ENCODE results near the gene NUBP2.

The NUBP2 gene, protein sequence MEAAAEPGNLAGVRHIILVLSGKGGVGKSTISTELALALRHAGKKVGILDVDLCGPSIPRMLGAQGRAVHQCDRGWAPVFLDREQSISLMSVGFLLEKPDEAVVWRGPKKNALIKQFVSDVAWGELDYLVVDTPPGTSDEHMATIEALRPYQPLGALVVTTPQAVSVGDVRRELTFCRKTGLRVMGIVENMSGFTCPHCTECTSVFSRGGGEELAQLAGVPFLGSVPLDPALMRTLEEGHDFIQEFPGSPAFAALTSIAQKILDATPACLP
- total RNA-seq = 31.2 to 31.8 reads per million in 2 donors

GRCh38 chr16:1782408-1783264 lies at the start of gene NUBP2, which contains the start of gene SPSB3:
Gene NUBP2 (plus strand): TSS chr16:1782960. CDS start chr16:1783021, 61 bp downstream.
Gene SPSB3 (minus strand): TSS chr16:1782571. CDS start chr16:1781483, 1,088 bp downstream.
- peak; percentile 94 to 100 (median 98) for DNase-seq

DNA sequence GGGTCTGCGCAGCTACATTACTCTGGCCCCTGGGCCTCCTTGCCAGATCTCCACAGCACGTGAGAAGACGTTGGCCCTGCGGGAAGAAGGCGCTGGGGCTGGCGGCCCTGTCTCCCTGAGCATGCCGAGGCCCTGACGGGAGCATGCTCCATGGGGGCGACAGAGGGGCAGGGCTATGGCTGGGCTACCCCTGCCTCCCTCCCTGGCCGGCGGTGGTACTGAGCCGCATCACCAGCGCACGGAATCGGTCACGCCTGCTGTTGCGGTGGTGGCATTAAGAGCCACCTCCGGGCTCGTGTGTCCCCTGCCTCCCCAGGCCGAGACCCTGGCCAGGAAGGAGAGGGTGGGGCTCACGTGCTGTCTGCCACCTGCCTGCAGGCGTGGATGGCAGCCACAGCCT lies 48.6 kb upstream of the NUBP2 start:
- DNase-seq = no peak

GRCh38 chr16:1734816-1735215 lies 47.9 kb upstream of the NUBP2 start:
- no peak for DNase-seq

DNA sequence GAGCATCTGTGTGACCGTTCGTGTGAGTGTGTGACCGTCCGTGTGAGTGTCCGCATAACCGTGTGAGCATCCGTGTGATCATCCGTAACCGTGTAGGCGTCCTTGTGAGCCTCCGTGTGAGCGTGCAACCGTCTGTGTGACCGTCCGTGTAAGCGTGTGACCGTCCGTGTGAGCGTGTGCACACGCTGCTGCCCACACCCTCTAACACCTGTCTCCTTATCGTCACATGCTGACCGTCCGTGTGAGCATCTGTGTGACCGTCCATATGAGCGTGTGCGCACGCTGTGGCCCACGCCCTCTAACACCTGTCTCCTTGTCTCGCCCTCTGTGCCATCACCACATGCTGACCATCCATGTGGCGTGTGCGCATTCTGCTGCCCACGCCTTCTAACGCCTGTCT lies 42.5 kb upstream of the NUBP2 start:
- DNase-seq = no peak

DNA sequence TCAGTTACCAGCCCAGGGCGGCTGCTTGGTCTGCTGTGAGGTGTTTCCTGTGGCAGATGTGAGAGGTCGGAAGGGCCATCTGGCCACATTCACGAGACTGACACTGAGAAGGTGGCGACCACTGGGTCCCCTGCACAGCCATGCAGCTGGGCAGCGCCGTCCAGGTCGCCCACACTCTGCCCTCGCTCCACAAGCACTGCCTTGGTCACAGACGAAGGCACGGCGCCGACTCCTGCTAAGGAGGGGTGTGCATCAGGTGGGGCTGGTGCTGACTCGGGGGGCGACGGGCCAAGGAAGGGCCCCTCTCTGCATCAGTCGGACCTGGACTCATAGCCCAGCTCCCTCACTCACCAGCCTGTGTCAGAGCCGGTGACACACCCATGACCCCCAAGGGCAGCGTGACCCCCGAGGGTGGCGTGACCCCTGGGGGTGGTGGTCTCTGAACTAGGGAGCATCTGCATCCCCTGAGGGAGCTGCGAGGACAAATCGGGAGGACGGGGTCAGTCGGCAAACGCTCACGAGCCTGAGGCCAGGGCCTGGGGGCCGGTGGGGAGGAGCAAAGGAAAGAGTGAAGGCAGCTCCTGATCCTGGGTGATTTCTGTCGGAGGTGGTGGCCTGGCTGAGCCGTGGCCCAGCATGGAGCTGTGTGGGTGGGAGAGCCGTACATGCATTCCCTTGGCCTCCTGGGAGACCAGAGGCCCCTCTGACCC lies 41.8 kb upstream of the NUBP2 start:
- DNase-seq = no peak

DNA sequence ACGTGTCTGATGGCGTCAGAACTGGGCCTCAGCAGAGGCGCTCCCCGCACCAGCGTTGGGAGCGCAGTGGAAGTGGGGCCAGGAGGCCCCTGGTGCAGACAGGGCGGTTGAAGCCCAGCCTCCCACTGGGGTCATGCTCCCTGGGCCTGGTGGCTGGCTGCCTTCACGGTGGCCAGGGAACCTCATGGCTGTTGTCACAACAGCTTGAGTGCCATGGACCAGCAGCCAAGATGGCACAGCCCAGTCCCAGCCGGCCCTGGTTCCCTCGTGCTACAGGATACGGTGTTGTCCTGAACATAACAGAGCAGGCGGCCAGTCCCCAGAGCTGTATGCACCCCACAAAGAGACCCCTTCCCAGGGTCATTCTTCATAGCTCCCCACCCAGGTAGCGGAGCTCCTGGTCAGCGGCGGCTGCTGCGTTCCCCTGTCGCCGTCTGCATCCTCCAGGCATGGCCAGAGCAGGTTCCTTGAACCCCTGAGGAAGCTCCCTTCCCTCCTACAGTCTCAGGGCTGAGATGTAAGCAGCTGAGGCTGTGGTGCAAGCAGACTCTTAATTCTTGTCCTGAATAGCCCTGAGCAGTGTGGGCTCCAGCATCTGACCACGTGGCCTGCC lies 41.1 kb upstream of the NUBP2 start:
- no peak for DNase-seq

DNA sequence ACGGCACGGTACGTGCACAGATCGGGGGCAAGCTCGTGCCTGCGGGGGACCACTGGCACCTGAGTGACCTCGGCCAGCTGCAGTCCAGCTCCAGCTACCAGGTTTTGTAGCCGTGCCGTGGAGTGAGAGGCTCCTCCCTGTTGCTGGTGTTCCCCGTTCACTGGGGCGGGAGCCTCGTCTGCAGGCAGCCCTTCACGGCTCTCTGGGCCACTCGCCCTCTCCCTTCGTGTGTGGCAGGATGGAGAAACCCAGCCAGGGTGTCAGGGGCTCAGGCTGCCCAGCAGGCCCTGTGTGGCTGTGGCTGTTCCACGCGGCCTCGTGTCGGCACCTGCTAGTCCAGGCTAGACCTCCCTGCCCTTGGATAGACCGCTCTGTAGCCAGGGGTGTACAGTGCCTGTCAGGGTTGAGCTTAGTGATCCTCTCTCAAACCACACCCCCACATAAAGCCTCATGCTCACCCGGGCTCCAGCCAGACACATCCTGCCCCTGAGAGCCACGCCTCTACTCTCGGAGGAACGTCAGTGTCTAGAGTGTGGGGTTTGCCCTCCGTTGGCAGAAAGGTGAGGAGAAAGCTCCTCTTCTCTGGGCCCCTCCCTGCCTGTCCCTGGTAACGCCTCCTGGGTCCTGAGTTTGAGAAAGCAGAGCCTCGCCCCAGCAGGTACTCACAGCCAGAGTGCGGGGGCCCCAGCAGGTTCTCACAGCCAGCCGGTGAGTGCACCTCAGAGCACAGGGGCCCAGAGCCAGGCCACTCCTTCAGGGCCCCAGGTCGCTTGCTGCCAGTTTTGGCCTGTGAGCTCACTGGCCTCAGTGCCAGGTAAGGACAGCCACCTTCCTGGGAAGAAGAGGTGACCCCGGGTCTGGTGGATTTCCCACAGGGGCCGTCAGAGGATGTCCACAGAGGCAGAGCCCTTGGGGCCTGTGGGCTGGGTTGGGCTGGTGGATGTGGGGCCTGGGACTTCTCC lies 39.1 kb upstream of the NUBP2 start:
- no peak for DNase-seq

GRCh38 chr16:1744338-1744840 lies 38.4 kb upstream of the NUBP2 start:
- DNase-seq = no peak

GRCh38 chr16:1745181-1745899 lies 37.4 kb upstream of the NUBP2 start:
- no peak for DNase-seq

DNA sequence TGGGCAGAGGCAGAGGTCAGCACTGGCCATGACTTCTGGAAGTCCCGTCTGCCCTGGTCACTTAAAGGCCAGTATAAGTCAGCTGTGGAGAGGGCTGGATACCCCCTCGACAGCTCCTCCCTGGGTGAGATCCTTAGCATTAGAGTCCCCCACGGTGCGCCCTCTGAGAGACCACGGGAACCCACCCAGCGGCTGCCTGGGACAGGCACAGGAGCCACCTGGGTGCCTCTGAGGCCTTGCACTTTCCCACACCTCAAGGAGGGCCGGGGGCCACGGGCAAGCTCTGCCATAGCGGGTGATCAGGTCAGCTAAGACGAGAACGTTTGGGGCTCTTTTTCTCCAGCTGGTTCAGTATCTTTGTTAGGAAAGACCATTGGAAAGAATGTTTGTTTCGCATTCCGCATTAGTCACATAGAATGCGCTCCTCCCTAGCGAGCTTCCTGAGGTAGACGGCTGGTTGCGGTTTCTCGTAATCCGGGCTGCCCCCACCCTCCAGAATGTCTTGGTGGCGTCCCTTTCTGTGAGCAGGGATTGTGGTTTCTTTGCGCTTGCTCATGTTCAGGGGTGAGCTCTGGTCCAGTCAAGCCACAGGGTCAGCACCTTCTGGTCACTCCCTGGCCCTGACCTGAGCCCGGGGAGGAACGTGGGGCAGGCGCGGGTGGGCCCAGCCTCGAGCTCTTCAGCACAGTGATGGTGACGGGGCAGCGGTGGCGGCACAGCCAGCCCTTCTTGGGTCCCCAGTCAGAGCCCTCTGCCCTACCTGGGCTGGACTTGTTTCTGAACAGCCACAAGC lies 36.7 kb upstream of the NUBP2 start:
- DNase-seq = no peak

- no peak for DNase-seq
These were observed 36.0 kb upstream of the NUBP2 start for GRCh38 chr16:1746693-1747195.

DNA sequence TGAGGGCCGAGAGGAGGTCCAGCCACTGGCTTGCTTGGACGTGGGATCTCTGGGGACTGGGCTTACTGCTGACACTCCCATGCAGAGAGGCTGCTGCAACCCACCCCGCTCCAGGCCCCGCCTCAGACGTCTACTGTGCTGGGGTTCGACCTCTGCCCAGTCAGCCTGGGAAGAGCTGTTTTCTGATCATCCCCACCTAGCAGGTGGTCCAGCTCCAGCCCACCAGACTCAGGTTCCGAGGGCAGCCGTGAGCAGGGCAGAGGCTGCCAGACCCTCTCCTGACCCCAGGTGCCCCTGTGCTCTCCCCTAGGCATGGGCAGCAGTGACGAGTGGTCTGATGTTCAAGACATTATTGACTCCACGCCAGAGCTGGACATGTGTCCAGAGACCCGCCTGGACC lies 34.8 kb upstream of the NUBP2 start:
- DNase-seq = no peak

DNA sequence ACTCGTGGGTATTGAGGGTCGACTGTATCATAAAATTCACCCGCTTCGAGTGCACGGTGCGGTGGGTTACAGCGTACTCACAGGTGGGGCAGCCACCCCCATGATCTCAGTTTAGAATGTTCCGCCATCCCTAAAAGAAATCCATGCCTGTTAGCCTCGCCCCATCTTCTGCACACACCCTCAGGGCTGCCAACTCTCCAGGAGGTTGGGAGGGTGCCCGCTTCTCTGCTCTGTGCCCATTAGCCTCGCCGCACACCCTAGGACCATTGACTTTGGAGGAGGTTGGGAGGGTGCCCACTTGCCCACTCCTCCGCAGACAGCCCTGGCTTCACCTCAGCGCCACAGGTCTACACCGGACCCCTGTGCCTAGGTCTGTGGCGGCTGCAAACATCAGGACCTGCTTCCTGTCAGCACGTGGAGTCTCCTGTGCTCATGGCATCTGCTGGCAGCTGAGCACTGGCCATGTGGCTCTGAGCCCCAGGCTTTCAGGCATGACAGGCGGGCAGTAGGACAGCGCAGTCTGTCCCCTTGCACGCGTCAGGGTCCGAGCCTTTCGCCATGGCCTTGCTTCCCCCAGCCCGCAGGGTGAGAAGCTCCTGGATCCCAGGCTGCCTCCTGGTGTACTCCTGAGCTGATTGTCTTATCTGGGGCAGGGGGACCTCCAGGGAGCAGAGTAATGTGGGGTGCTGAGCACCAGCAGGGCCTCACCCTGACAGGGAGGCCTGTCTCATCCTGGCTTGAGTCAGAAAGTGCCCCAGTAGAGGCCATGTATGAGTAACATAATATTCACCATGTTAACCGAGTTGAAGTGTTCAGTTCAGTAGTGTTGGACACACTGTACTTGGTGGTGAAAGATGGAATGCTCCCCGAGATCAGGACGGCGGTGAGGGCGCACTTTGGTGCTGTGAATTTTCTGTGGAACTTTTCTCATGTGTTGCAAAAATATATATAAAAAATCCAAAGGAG lies 33.3 kb upstream of the NUBP2 start:
- DNase-seq = no peak

DNA sequence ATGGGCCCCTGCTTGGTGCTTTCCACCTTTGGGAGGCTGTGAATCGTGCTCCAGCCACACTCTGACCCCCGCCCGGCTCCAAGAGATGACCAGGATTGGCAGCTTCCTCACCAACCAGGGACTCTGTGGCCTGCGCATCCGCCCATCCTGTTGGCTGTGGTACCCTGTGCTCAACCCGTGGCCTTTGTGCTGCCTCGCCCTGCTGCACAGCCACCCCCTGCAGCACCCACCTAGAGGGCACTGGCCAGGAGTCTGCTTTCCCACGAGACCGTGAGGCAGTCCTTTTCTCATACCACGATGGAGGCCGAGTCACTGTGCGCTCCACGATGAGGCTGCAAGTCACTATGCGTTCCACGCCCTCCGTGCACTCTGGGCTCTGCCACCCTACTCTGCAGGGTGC lies 30.8 kb upstream of the NUBP2 start:
- DNase-seq = no peak

DNA sequence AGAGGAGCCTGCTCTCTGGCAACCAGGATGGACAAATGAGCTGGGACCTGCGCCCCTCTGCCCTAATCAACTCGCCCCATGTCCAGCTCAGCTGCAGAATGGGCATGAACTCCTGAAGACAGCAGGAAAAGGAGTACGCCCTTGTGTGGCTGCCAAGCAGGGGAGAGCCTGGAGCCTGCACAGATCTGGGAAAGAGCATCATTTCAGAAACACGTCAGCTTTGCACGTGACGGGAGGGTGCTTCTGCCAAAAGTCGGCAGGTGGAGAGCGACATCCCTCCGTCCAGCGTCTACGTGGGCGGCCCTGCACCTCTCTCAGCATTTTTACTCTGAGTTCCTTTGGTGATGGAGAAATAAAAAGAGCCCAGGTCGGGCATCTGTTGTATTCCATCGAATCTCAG lies 29.9 kb upstream of the NUBP2 start:
- DNase-seq = no peak

- no peak for DNase-seq
These were observed 28.6 kb upstream of the NUBP2 start for GRCh38 chr16:1754204-1754603.

DNA sequence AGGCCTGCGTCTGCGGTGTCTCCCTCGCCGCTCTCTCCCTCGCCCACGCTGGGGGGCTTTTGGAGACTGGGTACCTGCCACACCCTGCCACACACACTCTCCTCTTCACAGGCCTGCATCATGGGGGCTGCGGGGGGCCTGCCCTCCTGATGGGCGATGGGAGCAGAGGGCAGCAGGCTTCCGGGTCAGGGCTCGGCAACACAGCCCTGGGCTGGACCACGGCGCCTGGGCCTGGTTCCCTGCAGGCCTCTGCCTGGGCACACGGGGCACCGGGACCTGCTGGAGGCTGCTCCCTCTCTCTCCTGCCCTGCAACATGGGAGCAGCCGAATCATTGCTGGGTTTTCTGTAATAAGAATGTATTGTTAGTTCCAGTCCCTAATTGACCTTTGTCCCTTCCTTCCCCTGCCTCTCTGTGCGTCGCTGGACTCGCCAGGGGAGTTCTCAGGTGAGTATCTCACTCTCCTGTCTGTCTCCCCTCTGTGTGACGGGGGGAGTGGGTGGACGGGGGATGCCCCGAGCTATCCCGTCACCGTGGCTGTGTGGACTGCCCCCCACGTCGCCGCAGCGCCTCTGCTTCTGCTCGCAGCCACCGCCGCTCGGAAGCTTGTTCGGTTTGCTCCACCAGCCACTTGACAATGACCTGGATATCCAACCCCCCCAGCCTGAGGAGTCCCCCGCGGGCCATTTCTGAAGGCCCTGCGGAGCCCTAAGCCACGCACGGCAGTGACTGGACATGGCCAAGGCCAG lies 24.9 kb upstream of the NUBP2 start:
- DNase-seq = no peak

GRCh38 chr16:1758923-1759322 lies 23.8 kb upstream of the NUBP2 start:
- DNase-seq = no peak
